ENCODE results near the gene KNL1. TPM values are rescaled to one million over a fixed set of nuclear protein-coding genes. Genes with fewer than 3 reads are reported as not detected.
A peak's percentile ranks its signal among the peaks of the same experiment; 100 is the strongest.

KNL1 gene
- total RNA-seq, 2 donors from 2014 or later: 0.51 to 4.6 TPM

- Histone ChIP-seq H3K9me3 (no peaks in the 10 kb centered on the region), H3K4me3 (peak within 1 kb of the TSS; percentile 76 to 97), H3K4me1 (peaks cover 0 to 20% of the 10 kb centered on the region in 2 donors), H3K27me3 (no peaks in the 10 kb centered on the region), H3K27ac (peak within 1 kb of the TSS; percentile 94 to 100), H3K36me3 (no peaks in the 10 kb centered on the region)
- DNase-seq (ENCODE audit: low spot score): peak; percentile 85
- TF ChIP-seq CTCF (IDR thresholded peaks at IDR 0.05): no peak
These were observed 100.8 kb downstream of the KNL1 start, which contains the start of gene RAD51 for GRCh38 chr15:40694688-40695468. Gene RAD51, plus strand, starts transcription at chr15:40695174. Its CDS starts 3,585 bp downstream, at chr15:40698759.

- peak overlapping the region in 1 of 2 donors; percentile 94 for H3K27ac ChIP-seq
- TF ChIP-seq CTCF (IDR thresholded peaks at IDR 0.05): no peak
- no peak for DNase-seq (ENCODE audit: low spot score)
These were observed 101.4 kb downstream of the KNL1 start for GRCh38 chr15:40695469-40695890.

GRCh38 chr15:40696228-40696627 lies 102.2 kb downstream of the KNL1 start:
- no peak for DNase-seq (ENCODE audit: low spot score)
- Histone ChIP-seq H3K27me3 (no peaks in the 10 kb centered on the region), H3K36me3 (no peaks in the 10 kb centered on the region), H3K4me1 (peaks cover 0 to 20% of the 10 kb centered on the region in 2 donors), H3K9me3 (no peaks in the 10 kb centered on the region), H3K4me3 (no peak overlapping the region), H3K27ac (no peak overlapping the region)
- TF ChIP-seq CTCF (IDR thresholded peaks at IDR 0.05): no peak

More at GRCh38 chr15:40695469-40695890, 101.4 kb downstream of the KNL1 start:
- H3K4me3 ChIP-seq: peak overlapping the region; percentile 76 to 97
- H3K27me3 ChIP-seq: no peaks in the 10 kb centered on the region
- no peaks in the 10 kb centered on the region for H3K9me3 ChIP-seq
- no peaks in the 10 kb centered on the region for H3K36me3 ChIP-seq
- peaks cover 0 to 20% of the 10 kb centered on the region in 2 donors for H3K4me1 ChIP-seq

GRCh38 chr15:40697916-40698315 lies 103.9 kb downstream of the KNL1 start:
- no peak for TF ChIP-seq CTCF (IDR thresholded peaks at IDR 0.05)
- peaks cover 0 to 20% of the 10 kb centered on the region in 2 donors for H3K4me1 ChIP-seq
- H3K36me3 ChIP-seq: no peaks in the 10 kb centered on the region
- DNase-seq (ENCODE audit: low spot score): no peak
- H3K27ac ChIP-seq: no peak overlapping the region
- H3K27me3 ChIP-seq: no peaks in the 10 kb centered on the region
- H3K4me3 ChIP-seq: no peak overlapping the region
- H3K9me3 ChIP-seq: no peaks in the 10 kb centered on the region

GRCh38 chr15:40702077-40702476 lies 108.0 kb downstream of the KNL1 start:
- H3K9me3 ChIP-seq: no peaks in the 10 kb centered on the region
- H3K27ac ChIP-seq: no peak overlapping the region
- no peak overlapping the region for H3K4me3 ChIP-seq
- no peaks in the 10 kb centered on the region for H3K4me1 ChIP-seq
- DNase-seq (ENCODE audit: low spot score): no peak
- H3K36me3 ChIP-seq: no peaks in the 10 kb centered on the region
- no peaks in the 10 kb centered on the region for H3K27me3 ChIP-seq
- no peak for TF ChIP-seq CTCF (IDR thresholded peaks at IDR 0.05)

Measured in right atrium auricular region (tissue), 2 donors.